GM18499 (cell line): ENCODE measurements around the gene FCER2.
"Not testable (repeated sequence)": the region's sequence is repeated elsewhere in the genome, so short reads cannot be mapped to it uniquely, and the experiment has no call there.

Experiments used
- ATAC-seq: cut with Tn5 transposase; IDR thresholded peaks from one replicate; pipeline ENCODE4 v1.9.1; 2021; ENCODE audit warnings: moderate number of reproducible peaks; ENCODE audit not compliant: insufficient read depth, unreplicated experiment

The FCER2 gene

GRCh38 chr19:7654401-7654800, 47.5 kb downstream of the FCER2 start:
- no peak for ATAC-seq

GRCh38 chr19:7652061-7652641, 49.8 kb downstream of the FCER2 start:
- ATAC-seq = no peak

- ATAC-seq = no peak
Observed at GRCh38 chr19:7650148-7650547, 51.8 kb downstream of the FCER2 start.

- ATAC-seq = no peak
Observed at GRCh38 chr19:7648265-7649014, 53.5 kb downstream of the FCER2 start.

- ATAC-seq = no peak
Observed at GRCh38 chr19:7647156-7647555, 54.8 kb downstream of the FCER2 start.

- ATAC-seq = no peak
Observed at GRCh38 chr19:7646426-7646700, 55.6 kb downstream of the FCER2 start.

- ATAC-seq = no peak
Observed at GRCh38 chr19:7645656-7646425, 56.1 kb downstream of the FCER2 start.

GRCh38 chr19:7645163-7645562, 56.8 kb downstream of the FCER2 start:
- ATAC-seq = no peak

- ATAC-seq = no peak
Observed at GRCh38 chr19:7644550-7644877, 57.4 kb downstream of the FCER2 start.

GRCh38 chr19:7643629-7644549, 58.0 kb downstream of the FCER2 start:
- ATAC-seq = not testable (repeated sequence)

- ATAC-seq = no peak
Observed at GRCh38 chr19:7643031-7643415, 58.9 kb downstream of the FCER2 start.

GRCh38 chr19:7642295-7643030, 59.5 kb downstream of the FCER2 start:
- ATAC-seq = no peak

GRCh38 chr19:7641290-7642276, 60.3 kb downstream of the FCER2 start:
- no peak for ATAC-seq

- no peak for ATAC-seq
Observed at GRCh38 chr19:7640803-7641202, 61.1 kb downstream of the FCER2 start.

GRCh38 chr19:7639863-7640348, 62.0 kb downstream of the FCER2 start:
- ATAC-seq = no peak

GRCh38 chr19:7638802-7639465, 63.0 kb downstream of the FCER2 start:
- ATAC-seq = no peak
